NCI-H345 (cell line): ENCODE measurements around the gene SERPINB4.

Source experiments
- DNase-seq: peaks from one replicate; lab custom pipeline; 2025; lab: John Stamatoyannopoulos, UW

Gene SERPINB4

DNA sequence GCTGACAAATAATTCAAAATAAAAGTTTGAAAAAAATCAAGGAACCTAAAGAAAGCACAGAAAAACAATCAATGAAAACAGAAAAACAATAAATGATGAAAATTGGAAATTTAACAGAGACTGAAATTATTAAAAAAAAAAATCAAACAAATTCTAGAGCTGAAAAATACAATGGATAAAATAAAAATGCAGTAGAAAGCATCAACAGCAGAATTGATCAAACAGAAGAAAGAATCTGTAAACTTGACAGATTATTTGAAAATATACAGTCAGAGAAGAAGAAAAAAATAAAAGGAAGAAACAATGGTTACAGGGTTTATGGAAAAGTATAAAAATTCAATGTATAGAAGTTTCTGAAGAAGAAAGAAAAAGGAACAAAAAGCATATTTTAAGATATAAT, 16.2 kb downstream of the SERPINB4 start:
- no peak for DNase-seq

DNA sequence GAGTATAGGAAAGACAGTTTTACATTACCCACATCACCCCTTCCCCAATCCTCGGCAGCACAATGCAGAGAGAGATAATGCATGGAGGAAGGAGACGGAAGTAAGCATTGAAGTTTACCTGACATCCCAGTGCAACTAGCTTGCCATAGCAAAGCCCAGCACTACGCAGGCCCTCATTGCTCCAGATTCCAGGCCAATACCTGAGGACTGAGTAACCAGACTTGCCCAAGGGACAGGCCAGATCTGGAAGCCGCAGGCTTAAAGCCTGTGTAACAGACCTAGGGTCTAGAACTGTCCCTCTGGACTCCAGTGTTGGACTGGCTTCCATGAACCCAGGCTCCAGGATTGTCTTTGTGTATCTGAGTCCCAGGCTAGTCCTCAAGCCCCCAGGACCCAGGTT, 17.6 kb downstream of the SERPINB4 start:
- DNase-seq = no peak

DNA sequence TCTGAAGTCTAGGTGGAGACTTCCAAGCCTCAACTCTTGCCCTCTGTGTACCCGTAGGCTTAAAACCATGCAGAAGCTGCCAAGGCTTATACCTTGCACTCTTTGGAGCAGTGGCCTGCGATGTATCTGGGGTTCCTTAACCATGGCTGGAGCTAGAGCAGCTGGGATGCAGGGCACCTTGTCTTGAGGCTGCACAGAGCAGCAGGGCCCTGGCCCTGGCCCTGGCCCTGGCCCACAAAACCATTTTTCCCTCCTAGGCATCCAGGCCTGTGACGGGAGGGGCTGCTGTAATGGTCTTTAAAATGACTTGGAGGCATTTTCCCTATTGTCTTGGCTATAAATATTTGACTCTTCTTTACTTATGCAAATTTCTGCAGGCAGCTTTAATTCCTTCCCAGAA, 19.2 kb downstream of the SERPINB4 start:
- DNase-seq = no peak

DNA sequence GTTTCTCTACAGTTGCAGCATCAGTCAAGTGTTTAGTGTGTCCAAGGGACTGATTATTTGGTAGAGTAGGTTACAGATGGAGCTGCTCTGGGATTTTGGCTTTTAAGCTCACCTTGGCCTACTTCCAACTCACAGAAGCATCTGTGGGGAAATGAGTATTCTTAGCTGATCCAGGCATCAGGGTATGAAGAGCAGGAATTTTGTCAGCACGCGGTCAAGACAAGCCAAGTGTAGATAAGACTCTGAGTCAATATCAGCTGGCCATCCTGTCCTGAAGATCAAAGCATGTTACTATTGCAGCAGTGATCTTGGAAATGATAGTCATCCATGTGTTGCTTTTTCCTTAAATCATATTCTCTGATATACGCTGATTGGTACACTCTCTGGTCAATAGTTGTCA, 24.4 kb downstream of the SERPINB4 start:
- no peak for DNase-seq

DNA sequence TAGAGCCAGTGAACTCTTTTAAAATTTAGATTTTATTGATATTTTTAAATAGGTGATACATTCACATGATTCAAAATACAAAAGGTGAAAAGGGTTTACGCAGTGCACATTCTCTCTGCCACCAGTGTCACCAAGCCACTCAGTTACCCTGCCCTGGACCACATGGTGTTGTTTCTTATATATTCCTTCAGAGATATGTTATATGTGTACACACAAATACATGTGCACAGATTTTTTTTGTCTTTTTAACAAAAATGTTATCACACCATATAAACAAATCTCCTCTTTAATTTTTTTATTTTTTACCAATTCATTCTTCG, 26.2 kb downstream of the SERPINB4 start:
- no peak for DNase-seq

DNA sequence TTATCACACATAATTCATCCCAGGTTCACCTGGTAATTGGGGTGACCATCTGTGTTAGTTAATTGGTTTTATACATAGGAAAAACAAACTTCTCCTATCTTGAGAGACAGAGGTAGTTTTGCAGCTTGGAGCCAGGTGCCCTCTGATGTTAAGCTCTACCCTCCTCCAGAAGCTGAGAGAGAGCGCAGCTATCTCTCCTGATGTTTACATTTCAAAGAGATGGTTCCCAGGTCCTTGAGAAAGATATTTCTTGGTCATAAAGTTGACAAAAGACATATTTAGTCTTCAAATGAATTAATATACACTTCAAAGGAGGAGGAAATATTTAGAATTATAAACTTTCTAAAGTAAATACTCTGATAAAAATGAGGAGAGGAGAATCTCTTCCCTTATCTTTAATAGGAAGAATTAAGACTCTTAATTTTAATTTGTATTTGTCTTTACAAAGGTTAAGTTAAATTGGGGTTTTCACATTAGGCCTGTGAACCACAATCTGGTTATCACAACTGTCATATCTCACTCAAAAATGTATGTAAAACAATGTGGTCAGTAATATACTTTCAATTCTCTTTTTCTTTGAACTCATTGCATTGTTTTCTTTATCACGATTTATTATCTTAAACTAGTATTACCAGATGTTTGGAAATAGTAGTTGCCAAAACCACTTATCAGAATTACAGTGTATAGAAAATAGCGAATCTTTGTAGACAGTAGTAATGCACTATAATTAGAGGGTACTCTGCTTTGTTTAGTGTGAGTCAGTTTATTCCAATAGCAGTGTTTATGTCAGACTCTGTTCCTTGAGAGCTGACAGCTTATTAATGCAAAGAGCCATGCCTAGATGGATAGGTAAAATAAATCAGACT, 26.8 kb downstream of the SERPINB4 start:
- peak; percentile 41 for DNase-seq

DNA sequence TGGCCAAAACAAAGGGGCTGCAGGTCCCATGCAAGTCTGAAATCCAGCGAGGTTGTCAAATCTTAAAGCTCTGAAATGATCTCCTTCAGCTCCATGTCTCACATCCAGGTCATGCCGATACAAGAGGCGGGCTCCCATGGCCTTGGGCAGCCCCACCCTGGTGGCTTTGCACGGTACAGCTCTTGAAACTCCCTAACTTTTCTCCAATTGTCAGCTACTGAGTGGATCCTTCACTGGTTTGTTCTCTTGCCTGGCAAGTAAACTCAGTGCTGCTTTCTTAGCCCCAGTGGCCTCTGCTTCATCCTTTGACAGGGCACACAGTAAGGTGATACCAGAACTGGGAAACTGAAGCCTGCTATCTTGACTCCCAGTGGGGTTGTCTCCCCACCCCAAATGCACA, 30.6 kb downstream of the SERPINB4 start:
- no peak for DNase-seq

DNA sequence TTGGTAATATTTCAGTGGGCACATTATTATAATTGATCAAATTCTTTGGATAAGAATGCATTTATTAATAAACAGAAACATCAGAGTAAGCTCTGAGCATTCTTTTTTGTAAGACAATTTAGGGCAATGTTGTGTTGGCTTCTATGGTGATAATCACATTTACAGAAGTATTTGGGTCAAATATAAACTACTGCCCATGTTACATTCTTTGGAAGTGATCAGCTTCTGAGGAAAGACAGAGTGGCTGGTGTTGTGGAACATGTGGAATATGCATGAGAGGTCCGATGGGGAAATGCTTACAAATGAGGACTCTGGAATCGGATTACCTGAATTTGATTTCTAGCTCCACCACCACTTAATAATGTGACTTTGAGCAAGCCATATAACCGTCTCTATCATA, 37.5 kb downstream of the SERPINB4 start:
- DNase-seq = no peak

DNA sequence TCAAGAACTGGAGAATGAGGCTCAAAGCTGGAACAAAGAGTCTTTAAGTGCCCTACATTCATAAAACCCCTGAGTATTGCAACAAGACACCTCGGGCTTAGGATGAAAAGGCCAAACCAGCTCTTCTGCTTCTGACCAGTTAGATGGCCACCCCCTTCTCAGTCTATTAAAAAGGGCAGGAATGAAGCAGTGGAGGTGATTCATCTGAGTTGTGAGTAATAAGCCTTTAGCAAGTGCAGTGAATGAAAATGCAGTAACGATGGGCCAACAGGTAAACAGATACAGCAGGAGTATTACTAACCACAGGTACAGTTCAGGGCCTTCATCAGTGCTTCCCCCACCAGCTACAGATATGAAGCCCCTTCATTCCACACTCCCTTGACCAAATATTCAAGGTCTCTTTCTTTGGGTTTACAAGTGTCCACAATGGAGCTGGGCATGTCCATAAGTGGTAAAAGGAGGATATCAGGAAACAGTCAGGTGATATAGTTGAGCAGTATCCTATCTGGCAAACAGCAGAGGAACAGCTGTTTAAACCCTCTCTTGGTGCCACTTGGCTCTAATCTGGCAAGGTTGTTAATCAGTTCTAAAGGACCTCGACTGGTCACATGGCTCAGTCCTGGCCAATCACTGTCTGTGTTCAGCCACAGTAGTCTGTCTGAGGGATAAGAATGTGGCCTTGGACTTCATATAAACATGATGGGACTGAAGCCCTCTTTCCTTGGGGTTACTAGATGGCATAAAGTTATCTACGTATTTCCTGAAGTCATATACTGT, 39.1 kb downstream of the SERPINB4 start:
- no peak for DNase-seq

DNA sequence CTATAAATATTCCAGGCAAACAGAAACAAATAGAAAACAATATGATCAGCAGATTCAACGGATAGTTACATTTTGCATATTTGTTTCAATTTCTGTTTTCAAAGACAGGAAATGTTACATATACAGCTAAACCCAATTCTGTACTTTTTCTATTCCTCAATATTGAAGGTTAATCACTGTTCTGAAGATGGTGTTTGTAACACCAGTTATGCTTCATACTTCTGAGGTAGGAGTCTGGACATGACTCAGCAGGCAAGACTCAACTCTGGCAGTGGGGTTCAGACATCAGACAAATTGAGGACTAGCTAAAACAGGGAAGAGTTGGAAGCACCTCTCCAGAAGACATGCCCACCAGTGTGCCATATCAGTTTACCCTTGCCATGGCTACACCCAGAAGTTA, 40.3 kb downstream of the SERPINB4 start:
- DNase-seq = no peak

DNA sequence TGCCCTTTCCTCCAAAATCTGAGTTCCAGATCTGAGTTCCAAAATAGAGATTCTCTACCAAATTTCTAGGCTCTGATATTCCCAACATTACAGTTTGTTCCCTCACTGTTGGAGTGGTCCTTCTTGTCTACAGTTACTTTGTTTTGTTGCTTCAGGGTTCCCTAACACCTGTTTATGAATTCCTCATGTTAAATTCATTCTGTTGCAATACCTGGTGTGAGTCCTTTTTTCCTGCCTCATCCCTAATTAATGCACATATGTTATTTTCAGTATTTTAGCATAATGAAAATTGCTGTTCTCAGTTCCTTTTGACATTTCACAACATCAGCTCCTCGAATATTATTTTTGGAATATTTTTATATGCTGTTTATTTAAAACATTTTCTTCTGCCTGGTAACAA, 40.7 kb downstream of the SERPINB4 start:
- no peak for DNase-seq

DNA sequence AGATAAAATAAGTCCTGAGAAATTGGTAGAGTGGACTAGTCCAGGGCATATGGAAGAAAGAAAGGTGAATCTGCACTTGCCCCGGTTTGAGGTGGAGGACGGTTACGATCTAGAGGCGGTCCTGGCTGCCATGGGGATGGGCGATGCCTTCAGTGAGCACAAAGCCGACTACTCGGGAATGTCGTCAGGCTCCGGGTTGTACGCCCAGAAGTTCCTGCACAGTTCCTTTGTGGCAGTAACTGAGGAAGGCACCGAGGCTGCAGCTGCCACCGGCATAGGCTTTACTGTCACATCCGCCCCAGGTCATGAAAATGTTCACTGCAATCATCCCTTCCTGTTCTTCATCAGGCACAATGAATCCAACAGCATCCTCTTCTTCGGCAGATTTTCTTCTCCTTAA, 47.1 kb downstream of the SERPINB4 start:
- no peak for DNase-seq

DNA sequence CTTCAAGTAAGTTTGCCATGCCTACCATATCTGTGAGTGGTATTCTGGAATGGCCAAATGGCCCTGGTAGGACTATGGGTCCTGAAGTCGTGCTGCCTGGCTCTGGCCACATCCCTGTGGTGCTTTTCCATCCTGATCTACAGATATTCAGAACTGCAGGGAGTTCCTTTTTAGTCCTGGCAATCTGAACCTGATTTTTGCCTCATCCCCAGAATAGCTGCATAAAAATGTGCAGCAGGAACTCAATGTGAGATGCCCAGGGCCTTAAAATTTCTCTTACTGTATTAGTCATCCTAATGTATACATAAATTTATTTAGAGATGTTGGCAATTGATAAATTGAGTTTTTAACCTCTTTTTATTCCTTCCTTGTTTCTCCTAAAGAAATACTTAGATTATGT, 51.6 kb downstream of the SERPINB4 start:
- no peak for DNase-seq

DNA sequence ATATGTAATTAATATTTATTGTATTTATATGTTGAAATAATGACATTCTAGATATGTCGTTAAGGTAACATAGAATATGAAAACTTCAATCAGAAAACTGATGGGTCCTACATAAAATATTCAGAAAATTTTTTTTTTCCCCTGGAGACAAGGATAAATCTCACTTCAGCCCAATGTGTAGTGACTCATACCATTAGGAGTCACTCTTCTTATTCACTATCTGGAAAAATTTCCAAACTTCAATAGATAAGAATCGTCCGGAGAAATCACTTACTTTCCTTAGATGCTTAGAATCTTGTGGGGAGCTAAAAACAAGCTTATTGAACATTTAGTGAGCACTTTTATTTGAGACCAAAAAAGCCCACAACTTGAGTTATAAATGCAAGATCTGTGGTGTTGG, 52.3 kb downstream of the SERPINB4 start:
- no peak for DNase-seq

DNA sequence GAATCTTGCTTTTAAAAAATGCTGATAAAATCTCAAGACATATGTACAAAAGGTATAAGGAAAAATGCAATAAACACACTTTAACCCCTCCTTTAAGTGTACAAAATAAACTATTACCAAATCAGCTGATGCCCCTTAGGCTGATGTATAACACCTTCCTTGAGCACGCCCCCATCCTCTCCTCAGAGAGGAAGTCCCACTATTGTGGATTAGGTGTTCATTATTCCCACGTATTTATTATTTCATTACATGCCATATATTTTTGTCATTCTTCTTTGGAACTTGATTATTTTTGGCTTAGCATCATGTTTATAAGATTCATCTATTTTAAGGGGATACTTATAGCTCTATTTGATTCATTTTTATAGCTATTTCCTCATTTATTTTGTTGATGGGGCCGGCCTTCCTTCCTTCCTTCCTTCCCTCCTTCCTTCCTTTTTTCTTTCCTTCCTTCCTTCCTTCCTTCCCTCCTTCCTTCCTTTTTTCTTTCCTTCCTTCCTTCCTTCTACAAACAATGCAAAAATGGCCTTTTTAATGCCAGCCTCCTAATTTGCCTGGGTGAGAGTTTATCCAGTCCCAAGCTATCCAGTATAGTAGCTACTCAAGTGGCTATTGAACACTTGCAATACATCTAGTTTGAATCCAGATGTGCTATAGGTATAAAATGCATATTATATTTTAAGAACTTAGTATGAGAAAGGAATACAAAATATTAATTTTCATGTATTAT, 52.9 kb downstream of the SERPINB4 start:
- DNase-seq = no peak

DNA sequence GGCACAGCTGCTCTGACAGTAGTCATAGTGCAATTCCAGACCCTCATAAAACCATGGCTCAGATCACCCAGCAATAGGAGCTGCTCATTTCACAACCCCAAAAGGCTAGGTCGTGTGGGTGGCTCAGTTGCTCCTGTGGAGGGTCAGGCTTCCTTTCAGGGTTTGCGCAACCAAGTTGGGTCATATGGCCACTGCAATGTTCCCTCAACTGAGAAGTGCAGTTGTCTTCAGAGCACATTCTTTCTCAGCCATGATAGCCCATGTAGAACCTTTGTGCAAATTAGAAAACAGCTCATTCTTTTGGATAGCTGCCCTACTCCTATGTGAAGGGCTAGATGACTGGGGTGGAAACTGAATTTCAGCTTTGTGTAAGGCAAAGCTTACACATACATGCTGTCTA, 53.7 kb downstream of the SERPINB4 start:
- DNase-seq = no peak

DNA sequence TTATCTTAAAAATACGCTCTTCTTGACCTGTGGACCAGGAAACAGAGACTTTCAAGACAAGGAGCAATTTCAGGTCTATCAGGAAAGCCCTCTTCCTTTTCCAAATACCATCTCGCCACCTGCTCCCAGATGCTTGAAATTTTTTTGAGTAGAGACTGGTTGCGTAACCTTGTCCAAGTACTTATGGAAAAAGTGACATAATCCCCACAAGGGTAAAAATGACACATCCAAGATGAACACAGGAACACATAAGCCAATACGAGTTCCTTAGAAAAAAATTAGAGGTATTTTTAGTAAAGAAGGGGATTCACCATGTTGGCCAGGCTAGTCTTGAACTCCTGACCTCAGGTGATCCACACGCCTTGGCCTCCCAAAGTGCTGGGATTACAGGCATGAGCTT, 55.1 kb downstream of the SERPINB4 start:
- no peak for DNase-seq
